Mesenteric fat pad (tissue), 1 donor: Measurements from ENCODE around the gene LGALS4. TPM values are rescaled to one million over a fixed set of nuclear protein-coding genes. Genes with fewer than 3 reads are reported as not detected.
"Not testable (repeated sequence)": the region's sequence is repeated elsewhere in the genome, so short reads cannot be mapped to it uniquely, and the experiment has no call there.

Experiments used
- DNase-seq: peaks from one replicate; pipeline ENCODE4 v3.0.0-alpha.2; 2020; ENCODE audit warnings: low spot score
- total RNA-seq: library from RNA; stranded (reverse); fragmentation: NEBNext Ultra II Directional; extraction: Animal tissue kit (Norgen Biotek cat#: 25700); gene quantifications from one replicate; pipeline ENCODE4 v1.2.1, GENCODE V29; 2021
- donor health status: DM: yes; HTN: yes; CAD: no.

LGALS4 gene
- total RNA-seq, 1 donor from 2014 or later = 3.5 TPM

GRCh38 chr19:38774181-38774950, 38.4 kb downstream of the LGALS4 start:
- DNase-seq = no peak

DNA sequence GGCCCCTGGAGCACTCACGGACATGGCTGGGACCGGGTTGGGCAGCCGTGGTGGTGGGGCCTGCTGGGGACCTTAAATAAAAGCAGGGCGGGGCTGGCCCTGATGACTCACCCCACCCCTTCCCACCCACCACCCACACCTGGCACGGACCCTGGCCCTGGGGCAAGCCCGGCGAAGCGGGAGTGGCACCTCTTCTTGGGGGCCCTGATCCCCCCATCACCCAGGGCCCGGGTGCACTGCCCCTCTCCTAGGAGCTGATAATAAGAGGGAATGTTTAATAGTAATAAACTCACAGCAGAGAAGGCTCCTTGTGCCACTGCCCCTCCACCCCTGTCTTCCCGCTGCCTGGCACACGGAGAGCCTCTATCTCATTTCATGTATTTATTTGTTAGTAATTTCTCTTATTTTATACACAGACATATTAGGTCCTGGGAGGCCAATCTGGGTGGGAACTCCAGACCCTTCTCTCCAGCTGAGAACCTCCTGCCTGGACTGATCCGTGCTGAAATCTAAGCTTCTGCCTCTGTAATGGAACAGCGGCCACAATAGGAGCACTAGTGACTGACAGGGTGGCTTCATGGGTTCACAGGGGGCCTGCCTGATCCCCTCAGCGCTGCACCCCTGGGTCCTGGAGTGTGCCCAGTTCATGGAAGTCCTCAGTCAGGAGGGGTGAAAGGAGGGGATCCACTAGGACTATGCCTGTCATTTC, 39.1 kb downstream of the LGALS4 start, which contains the start of gene LGALS7:
Gene LGALS7, minus strand, starts transcription at position 49 of the 709 bp plus-strand sequence. Its CDS starts 25 bp downstream, at position 24.
- no peak for DNase-seq

DNA sequence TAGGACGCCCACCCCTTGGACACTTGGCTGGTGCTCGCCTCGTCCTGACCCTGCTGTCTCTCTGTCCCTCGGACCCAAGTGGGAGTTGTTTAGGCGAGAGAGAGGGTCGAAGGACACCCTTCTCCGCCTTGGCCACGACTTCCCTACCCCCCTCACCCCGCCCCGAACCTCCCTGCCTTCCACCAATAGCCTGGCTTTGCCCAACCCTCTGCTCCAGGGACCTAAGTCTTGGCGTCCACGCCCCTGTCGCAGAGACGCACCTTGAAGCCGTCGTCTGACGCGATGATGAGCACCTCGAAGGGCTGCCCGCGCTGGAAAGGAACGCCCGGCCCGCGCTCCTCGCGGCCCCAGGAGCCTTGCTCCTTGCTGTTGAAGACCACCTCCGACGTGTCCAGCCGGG, 41.2 kb downstream of the LGALS4 start:
- DNase-seq = not testable (repeated sequence)

DNA sequence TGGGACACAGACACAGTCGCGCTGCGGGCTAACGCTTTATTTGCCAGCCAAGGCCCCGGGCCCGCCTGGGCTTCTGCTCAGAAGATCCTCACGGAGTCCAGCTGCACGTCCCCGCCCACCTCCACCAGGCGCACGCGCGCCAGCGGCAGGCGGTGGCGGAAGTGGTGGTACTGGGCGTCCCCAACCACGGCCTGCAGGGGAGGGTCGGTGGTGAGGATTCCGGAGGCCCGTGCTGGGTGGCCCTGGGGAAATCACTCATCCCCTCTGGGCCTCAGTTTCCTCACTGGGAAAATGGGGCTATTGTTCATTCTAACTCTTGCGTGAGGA, 41.8 kb downstream of the LGALS4 start:
- not testable (repeated sequence) for DNase-seq

DNA sequence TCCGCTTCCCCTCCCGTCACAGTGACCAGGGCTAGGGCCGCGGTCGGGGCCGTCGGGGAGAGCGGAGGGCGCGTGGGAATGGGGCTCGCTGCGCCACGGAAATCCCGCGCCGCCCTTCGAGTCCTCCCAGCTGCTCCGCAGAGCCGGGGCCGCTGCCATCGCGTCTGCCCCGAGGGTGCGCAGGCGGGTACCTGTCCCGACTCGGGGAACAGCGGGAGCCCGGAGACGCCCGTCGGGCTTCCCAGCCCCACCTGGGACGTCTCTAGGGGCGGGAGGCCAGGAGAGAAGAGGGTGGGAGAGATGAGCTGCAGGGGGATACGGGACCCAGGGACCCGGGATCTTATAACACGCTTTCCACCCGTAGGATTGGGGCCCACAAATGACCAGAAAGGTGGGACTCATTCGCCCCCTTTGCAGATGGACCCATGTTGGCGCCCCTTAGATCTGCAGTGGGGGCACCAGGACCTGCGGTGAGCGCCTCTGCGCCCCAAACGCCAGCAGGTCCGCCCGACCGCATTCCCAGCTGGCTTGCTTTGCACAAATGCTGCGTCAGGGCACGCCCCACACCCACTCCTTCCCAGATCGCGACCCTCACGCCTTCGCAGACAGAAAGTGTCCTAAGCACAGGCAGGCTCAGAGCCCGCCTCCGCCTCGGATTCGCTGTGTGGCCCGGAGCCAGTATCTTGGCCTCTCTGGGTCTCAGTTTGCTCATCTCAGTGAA, 42.4 kb downstream of the LGALS4 start:
- DNase-seq = not testable (repeated sequence)

DNA sequence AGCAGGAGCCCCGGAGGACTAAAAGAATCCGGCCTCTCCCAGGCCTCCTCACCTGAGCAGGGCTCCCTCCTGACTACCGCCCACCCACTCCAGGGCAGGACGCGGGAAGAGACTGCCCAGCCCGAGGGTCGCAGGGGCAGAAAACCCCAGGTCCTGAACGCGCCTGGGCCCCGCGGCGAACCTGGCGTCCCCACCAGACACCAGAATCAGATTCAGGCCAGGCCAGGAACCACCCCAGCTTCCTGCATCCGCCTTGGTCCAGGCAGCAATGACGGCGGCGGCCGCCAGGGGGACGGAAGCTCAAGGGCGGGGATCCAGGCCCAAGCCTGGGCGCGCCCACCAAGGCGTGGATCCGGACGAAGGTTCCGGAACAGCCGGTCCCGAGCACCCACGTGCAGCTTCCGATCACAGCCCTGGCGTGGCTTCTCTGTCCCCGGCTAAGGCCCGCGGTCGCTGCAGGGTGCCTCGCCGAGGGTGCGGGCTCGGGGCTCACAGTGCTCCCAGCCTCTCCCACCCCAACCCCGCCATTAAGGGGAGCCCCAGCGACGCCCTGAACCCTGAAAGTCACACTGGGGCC, 43.0 kb downstream of the LGALS4 start:
- DNase-seq = peak; percentile 97

- no peak for DNase-seq
These were observed 46.3 kb downstream of the LGALS4 start for GRCh38 chr19:38766276-38767047.

DNA sequence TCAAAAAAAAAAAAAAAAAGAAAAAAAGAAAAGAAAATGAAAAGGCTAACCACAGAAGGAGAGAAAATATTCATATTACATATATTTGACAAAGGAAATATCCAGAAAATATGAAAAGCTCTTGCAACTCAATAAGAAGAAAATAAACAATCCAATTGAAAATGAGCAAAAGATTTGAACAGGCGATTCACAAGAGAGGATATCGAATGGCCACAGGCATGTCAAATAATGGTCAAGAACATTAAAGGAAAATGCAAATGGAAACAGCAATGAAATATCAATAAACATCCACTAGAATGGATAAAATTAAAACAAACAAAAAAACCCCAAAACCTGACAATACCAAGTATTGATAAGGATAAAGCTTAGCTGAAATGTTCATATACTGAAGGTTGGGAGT, 47.5 kb downstream of the LGALS4 start:
- DNase-seq = no peak

GRCh38 chr19:38763795-38764220, 48.9 kb downstream of the LGALS4 start:
- no peak for DNase-seq

DNA sequence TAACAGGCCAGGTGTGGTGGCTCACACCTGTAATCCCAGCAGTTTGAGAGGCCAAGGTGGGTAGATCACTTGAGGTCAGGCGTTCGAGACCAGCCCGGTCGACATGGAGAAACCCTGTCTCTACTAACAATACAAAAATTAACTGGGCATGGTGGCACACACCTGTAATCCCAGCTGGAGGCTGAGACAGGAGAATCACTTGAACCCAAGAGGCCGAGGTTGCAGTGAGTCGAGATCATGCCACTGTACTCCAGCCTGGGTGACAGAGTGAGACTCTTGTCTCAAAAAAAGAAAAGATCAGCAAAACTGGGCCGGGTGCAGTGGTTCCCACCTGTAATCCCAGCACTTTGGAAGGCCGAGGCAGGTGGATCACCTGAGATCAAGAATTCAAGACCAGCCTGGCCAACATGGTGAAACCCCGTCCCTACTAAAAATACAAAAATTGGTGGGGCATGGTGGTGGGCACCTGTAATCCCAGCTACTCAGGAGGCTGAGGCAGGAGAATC, 50.8 kb downstream of the LGALS4 start:
- DNase-seq = not testable (repeated sequence)

DNA sequence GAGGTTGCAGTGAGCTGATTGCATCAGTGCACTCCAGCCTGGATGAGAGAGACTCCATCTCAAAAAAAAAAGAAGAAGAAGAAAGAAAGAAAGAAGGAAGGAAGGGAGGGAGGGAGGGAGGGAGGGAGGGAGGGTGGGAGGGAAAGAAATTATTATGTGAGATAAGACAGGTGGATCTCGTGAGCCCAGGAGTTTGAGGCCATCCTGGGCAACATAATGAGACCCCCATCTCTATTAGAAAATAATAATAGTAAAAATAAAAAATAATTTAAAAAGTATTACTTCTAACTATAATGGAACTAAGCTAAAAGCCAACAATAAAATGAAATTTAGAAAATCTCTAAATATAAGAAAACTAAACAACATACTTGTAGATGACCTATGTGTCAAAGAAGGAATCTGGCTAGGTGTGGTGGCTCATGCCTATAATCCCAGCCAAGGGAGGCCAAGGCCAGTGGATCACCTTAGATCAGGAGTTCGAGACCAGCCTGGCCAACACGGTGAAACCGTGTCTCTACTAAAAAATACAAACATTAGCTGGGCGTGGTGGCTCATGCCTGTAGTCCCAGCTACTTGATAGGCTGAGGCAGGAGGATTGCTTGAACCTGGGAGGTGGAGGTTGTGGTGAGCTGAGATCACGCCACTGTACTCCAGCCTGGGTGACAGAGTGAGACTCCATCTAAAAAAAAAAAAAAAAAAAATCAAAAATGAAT, 51.8 kb downstream of the LGALS4 start:
- DNase-seq = not testable (repeated sequence)

GRCh38 chr19:38759590-38760003, 53.1 kb downstream of the LGALS4 start:
- no peak for DNase-seq

DNA sequence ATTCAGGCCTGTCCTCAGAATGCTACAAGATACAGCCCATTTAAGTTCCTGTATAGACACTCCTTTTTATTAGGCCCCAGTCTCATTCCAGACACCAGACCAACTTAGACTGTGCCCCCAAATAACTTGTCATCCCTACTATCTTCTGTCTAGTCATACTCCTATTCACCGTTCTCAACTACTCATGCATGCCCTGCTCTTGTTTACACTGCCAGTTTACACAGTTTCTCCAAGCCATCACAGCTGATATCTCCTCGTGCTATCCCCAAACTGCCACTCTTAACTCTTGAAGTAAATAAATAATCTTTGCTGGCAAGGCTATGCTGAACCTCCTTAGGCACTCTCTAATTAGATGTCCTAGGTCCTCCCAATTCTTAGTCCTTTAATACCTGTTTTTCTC, 58.5 kb downstream of the LGALS4 start:
- not testable (repeated sequence) for DNase-seq

DNA sequence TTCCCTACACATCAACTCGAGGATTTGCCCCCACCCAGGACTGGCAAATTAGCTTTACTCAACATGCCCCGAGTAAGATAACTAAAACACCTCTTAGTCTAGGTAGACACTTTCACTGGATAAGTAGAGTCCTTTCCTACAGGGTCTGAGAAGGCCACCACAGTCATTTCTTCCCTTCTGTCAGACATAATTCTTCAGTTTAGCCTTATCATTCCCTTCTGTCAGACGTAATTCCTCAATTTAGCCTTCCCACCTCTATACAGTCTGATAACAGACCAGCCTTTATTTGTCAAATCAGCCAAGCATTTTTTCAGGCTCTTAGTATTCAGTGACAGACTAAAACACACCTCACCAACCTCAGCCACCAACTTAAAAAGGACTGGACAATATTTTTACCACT, 59.0 kb downstream of the LGALS4 start:
- DNase-seq = not testable (repeated sequence)

Other genes starting within 250 kb of the LGALS4 start
- gene MAP4K1, start 195.0 kb downstream of the LGALS4 start, total RNA-seq = 3.9 TPM
- 252 TPM for gene EIF3K, start 193.8 kb downstream of the LGALS4 start, total RNA-seq
- 431 TPM for gene ACTN4, start 165.3 kb downstream of the LGALS4 start, total RNA-seq
- 1.3 TPM for gene CAPN12, start 68.5 kb downstream of the LGALS4 start, total RNA-seq
- not detected for gene LGALS7, start 39.4 kb downstream of the LGALS4 start, total RNA-seq
- not detected for gene LGALS7B, start 23.7 kb downstream of the LGALS4 start, total RNA-seq
- gene ECH1, start 18.8 kb upstream of the LGALS4 start, total RNA-seq = 302 TPM
- gene HNRNPL, start 37.0 kb upstream of the LGALS4 start, total RNA-seq = 231 TPM
- 8.9 TPM for gene RINL, start 65.3 kb upstream of the LGALS4 start, total RNA-seq
- gene SIRT2, start 86.7 kb upstream of the LGALS4 start, total RNA-seq = 60.2 TPM
- 24.2 TPM for gene NFKBIB, start 87.0 kb upstream of the LGALS4 start, total RNA-seq
- not detected for gene CCER2, start 99.2 kb upstream of the LGALS4 start, total RNA-seq
- gene SARS2, start 117.8 kb upstream of the LGALS4 start, total RNA-seq = 14.0 TPM
- 38.6 TPM for gene MRPS12, start 118.0 kb upstream of the LGALS4 start, total RNA-seq
- 28.4 TPM for gene FBXO17, start 162.8 kb upstream of the LGALS4 start, total RNA-seq
- 21.7 TPM for gene FBXO27, start 219.6 kb upstream of the LGALS4 start, total RNA-seq